ENCODE data around the gene PLCD4.

Gene PLCD4

GRCh38 chr2:218618102-218618860, 10.6 kb downstream of the PLCD4 start:
- in situ Hi-C loops (cut with MboI; ENCODE audit: low sequenced_read_pairs), result no loop called here

- in situ Hi-C loops (cut with MboI; ENCODE audit: low sequenced_read_pairs), result no loop called here
Observed at GRCh38 chr2:218621007-218621406, 13.3 kb downstream of the PLCD4 start.

- in situ Hi-C loops (cut with MboI; ENCODE audit: low sequenced_read_pairs), result no loop called here
Observed at GRCh38 chr2:218622606-218623365, 15.1 kb downstream of the PLCD4 start.

- in situ Hi-C loops (cut with MboI; ENCODE audit: low sequenced_read_pairs), result no loop called here
Observed at GRCh38 chr2:218623366-218623705, 15.6 kb downstream of the PLCD4 start.

- in situ Hi-C loops (cut with MboI; ENCODE audit: low sequenced_read_pairs), result no loop called here
Observed at GRCh38 chr2:218626369-218626768, 18.7 kb downstream of the PLCD4 start.

GRCh38 chr2:218627939-218628338, 20.2 kb downstream of the PLCD4 start:
- in situ Hi-C loops (cut with MboI; ENCODE audit: low sequenced_read_pairs), result no loop called here

- in situ Hi-C loops (cut with MboI; ENCODE audit: low sequenced_read_pairs), result no loop called here
Observed at GRCh38 chr2:218631837-218632236, 24.1 kb downstream of the PLCD4 start.

- in situ Hi-C loops (cut with MboI; ENCODE audit: low sequenced_read_pairs), result no loop called here
Observed at GRCh38 chr2:218635719-218636118, 28.0 kb downstream of the PLCD4 start.

- in situ Hi-C loops (cut with MboI; ENCODE audit: low sequenced_read_pairs), result no loop called here
Observed at GRCh38 chr2:218638372-218638771, 30.7 kb downstream of the PLCD4 start.

- in situ Hi-C loops (cut with MboI; ENCODE audit: low sequenced_read_pairs), result no loop called here
Observed at GRCh38 chr2:218642121-218642656, 34.5 kb downstream of the PLCD4 start.

- in situ Hi-C loops (cut with MboI; ENCODE audit: low sequenced_read_pairs), result no loop called here
Observed at GRCh38 chr2:218642786-218643185, 35.1 kb downstream of the PLCD4 start.

GRCh38 chr2:218643751-218644310, 36.1 kb downstream of the PLCD4 start:
- in situ Hi-C loops (cut with MboI; ENCODE audit: low sequenced_read_pairs), result no loop called here

- in situ Hi-C loops (cut with MboI; ENCODE audit: low sequenced_read_pairs), result no loop called here
Observed at GRCh38 chr2:218644721-218645120, 37.0 kb downstream of the PLCD4 start.

GRCh38 chr2:218645126-218645525, 37.4 kb downstream of the PLCD4 start:
- in situ Hi-C loops (cut with MboI; ENCODE audit: low sequenced_read_pairs), result no loop called here

GRCh38 chr2:218648088-218648786, 40.5 kb downstream of the PLCD4 start:
- in situ Hi-C loops (cut with MboI; ENCODE audit: low sequenced_read_pairs), result no loop called here

- in situ Hi-C loops (cut with MboI; ENCODE audit: low sequenced_read_pairs), result no loop called here
Observed at GRCh38 chr2:218648787-218649100, 41.0 kb downstream of the PLCD4 start.

GRCh38 chr2:218655751-218656150, 48.1 kb downstream of the PLCD4 start:
- in situ Hi-C loops (cut with MboI; ENCODE audit: low sequenced_read_pairs), result no loop called here

GRCh38 chr2:218658671-218659257, 51.1 kb downstream of the PLCD4 start:
- in situ Hi-C loops (cut with MboI; ENCODE audit: low sequenced_read_pairs), result no loop called here

- in situ Hi-C loops (cut with MboI; ENCODE audit: low sequenced_read_pairs), result no loop called here
Observed at GRCh38 chr2:218659258-218659987, 51.7 kb downstream of the PLCD4 start, which contains the start of the genes BCS1L and ZNF142. Gene BCS1L (plus strand): TSS chr2:218659683. CDS start chr2:218660988, 1,305 bp downstream. Gene ZNF142 (minus strand): TSS chr2:218659623. CDS start chr2:218656429, 3,194 bp downstream.

GRCh38 chr2:218659988-218660358, 52.3 kb downstream of the PLCD4 start:
- in situ Hi-C loops (cut with MboI; ENCODE audit: low sequenced_read_pairs), result no loop called here

All from HL-60/S4 treated with retinoic acid at 250 ng/mL for 4 days and 3 days (cell line).